ENCODE measurements around the gene ZNF771. TPM values are rescaled to one million over a fixed set of nuclear protein-coding genes. Genes with fewer than 3 reads are reported as not detected.

ZNF771 gene
- total and polyA plus RNA-seq, 2 experiments from 2014 or later, result 10.8 to 12.0 TPM

DNA sequence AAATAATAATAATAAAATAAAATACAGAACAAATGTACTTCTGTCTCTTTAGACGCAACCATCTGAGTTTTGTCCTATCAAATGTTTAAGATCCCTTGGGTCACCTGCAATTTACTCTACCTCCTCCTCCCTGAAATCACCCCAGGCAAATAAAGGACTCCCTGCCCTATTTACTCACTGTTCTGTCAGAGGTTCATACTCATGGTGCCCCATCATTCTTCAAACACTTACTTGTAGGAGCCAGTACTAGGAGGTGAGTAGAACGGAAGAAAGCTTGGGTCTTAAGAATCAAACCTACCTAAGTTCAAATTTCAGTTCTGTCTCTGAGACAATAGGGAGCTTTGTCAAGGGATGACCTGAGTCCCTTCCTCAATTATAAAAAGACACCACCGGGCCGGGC, 40.9 kb upstream of the ZNF771 start (continued):
- TF ChIP-seq STAT1 (IDR thresholded peaks at IDR 0.05; ENCODE audit: unreplicated experiment) (no peak), ZNF114 (CRISPR knock-in tag; IDR thresholded peaks at IDR 0.05) (no peak), JUNB (IDR thresholded peaks at IDR 0.05; ENCODE audit: unreplicated experiment) (no peak), ZNF331 (CRISPR knock-in tag; IDR thresholded peaks at IDR 0.05; ENCODE audit: low read depth) (no peak), EZH2 (IDR thresholded peaks at IDR 0.05; ENCODE audit: low read depth, unreplicated experiment) (no peak), EZH2phosphoT487 (IDR thresholded peaks at IDR 0.05; ENCODE audit: unreplicated experiment) (no peak)
- TF ChIP-seq, protein P1, sequence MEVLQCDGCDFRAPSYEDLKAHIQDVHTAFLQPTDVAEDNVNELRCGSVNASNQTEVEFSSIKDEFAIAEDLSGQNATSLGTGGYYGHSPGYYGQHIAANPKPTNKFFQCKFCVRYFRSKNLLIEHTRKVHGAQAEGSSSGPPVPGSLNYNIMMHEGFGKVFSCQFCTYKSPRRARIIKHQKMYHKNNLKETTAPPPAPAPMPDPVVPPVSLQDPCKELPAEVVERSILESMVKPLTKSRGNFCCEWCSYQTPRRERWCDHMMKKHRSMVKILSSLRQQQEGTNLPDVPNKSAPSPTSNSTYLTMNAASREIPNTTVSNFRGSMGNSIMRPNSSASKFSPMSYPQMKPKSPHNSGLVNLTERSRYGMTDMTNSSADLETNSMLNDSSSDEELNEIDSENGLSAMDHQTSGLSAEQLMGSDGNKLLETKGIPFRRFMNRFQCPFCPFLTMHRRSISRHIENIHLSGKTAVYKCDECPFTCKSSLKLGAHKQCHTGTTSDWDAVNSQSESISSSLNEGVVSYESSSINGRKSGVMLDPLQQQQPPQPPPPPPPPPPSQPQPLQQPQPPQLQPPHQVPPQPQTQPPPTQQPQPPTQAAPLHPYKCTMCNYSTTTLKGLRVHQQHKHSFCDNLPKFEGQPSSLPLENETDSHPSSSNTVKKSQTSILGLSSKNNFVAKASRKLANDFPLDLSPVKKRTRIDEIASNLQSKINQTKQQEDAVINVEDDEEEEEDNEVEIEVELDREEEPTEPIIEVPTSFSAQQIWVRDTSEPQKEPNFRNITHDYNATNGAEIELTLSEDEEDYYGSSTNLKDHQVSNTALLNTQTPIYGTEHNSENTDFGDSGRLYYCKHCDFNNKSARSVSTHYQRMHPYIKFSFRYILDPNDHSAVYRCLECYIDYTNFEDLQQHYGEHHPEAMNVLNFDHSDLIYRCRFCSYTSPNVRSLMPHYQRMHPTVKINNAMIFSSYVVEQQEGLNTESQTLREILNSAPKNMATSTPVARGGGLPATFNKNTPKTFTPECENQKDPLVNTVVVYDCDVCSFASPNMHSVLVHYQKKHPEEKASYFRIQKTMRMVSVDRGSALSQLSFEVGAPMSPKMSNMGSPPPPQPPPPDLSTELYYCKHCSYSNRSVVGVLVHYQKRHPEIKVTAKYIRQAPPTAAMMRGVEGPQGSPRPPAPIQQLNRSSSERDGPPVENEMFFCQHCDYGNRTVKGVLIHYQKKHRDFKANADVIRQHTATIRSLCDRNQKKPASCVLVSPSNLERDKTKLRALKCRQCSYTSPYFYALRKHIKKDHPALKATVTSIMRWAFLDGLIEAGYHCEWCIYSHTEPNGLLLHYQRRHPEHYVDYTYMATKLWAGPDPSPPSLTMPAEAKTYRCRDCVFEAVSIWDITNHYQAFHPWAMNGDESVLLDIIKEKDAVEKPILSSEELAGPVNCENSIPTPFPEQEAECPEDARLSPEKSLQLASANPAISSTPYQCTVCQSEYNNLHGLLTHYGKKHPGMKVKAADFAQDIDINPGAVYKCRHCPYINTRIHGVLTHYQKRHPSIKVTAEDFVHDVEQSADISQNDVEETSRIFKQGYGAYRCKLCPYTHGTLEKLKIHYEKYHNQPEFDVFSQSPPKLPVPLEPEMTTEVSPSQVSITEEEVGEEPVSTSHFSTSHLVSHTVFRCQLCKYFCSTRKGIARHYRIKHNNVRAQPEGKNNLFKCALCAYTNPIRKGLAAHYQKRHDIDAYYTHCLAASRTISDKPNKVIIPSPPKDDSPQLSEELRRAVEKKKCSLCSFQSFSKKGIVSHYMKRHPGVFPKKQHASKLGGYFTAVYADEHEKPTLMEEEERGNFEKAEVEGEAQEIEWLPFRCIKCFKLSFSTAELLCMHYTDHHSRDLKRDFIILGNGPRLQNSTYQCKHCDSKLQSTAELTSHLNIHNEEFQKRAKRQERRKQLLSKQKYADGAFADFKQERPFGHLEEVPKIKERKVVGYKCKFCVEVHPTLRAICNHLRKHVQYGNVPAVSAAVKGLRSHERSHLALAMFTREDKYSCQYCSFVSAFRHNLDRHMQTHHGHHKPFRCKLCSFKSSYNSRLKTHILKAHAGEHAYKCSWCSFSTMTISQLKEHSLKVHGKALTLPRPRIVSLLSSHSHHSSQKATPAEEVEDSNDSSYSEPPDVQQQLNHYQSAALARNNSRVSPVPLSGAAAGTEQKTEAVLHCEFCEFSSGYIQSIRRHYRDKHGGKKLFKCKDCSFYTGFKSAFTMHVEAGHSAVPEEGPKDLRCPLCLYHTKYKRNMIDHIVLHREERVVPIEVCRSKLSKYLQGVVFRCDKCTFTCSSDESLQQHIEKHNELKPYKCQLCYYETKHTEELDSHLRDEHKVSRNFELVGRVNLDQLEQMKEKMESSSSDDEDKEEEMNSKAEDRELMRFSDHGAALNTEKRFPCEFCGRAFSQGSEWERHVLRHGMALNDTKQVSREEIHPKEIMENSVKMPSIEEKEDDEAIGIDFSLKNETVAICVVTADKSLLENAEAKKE (CRISPR knock-in tag; IDR thresholded peaks at IDR 0.05), result no peak

DNA sequence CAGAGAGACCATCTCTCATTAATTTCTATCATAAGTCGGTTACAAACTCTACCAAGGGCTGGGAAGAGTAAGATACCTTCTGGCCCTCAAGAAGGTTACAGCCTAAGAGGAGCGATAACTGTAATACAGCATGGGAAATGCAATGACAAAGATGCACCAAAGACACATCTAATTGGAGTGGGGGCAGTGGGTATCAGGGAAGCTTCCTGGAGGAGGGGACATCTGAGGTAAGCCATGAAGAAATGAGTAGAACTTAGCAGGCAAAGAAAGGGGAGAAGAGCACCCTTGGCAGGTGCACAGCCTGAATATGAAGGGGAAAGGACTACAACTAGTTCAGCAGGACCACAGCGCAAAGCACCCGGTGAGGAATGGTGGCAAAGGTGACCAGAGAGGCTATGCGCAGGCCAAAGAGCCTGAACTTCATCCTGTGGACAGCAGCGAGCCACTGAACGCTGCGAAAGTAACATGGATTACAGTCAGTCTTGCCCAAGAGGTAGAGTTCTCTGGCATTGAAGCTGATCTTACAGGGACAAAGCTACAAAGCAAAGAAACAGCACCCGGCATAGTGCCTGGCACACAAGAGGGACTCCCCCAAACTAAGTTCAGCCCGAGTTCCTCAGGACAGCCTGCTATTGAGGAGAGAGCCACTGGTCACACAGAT, 39.9 kb upstream of the ZNF771 start:
- ATAC-seq, result no peak
- Histone ChIP-seq H3K4me2 (peak overlapping the region; percentile 98), H3K79me2 (replicated peaks; ENCODE audit: insufficient read depth) (peaks cover 40% of the 10 kb centered on the region), H3K27me3 (ENCODE audit: insufficient read depth) (no peaks in the 10 kb centered on the region), H3K4me3 (no peak overlapping the region; the same call in 1 of the 2 replicates), H3K9me2 (ENCODE audit: insufficient read depth) (no peaks in the 10 kb centered on the region), H4K20me1 (replicated peaks; ENCODE audit: insufficient read depth) (peaks cover 14% of the 10 kb centered on the region), H3K27ac (ENCODE audit: low read depth) (no peak overlapping the region), H2AFZ (no peak overlapping the region), H3K36me3 (ENCODE audit: insufficient read depth) (no peaks in the 10 kb centered on the region), H3K4me1 (ENCODE audit: insufficient read depth) (peaks cover 11% of the 10 kb centered on the region), H3F3A (replicated peaks; ENCODE audit: low read depth) (no peaks in the 10 kb centered on the region)
- Mint-ChIP-seq H3K4me3 (peak overlapping the region; percentile 78; the same call in 2 of the 3 replicates), H3K4me1 (peaks cover 33% of the 10 kb centered on the region), H3K27ac (no peak overlapping the region), H3K36me3 (ENCODE audit: low read depth) (peaks cover 14% of the 10 kb centered on the region), H3K27me3 (ENCODE audit: insufficient read depth, low read depth, poor library complexity) (peaks cover 16% of the 10 kb centered on the region), H3K9me3 (no peaks in the 10 kb centered on the region)
- no peak for DNase-seq (ENCODE audit: low spot score)
- TF ChIP-seq CREB1 (CRISPR knock-in tag; IDR thresholded peaks at IDR 0.05; ENCODE audit: low read depth) (no peak), EZH2 (IDR thresholded peaks at IDR 0.05; ENCODE audit: low read depth, unreplicated experiment) (no peak), ZNF114 (CRISPR knock-in tag; IDR thresholded peaks at IDR 0.05) (no peak), ZNF331 (CRISPR knock-in tag; IDR thresholded peaks at IDR 0.05; ENCODE audit: low read depth) (no peak)
- TF ChIP-seq, protein P1 (CRISPR knock-in tag; IDR thresholded peaks at IDR 0.05), result no peak
